Activated naive CD8-positive, alpha-beta T cell treated with anti-CD3 and anti-CD28 coated beads, Interleukin-2, amount 10 ng/mL, durations not matched to agents 7 days and 5 days (primary cell): ENCODE data around the gene HYLS1. TPM values are rescaled to one million over a fixed set of nuclear protein-coding genes. Genes with fewer than 3 reads are reported as not detected.

ENCODE experiments used
- ATAC-seq: fragments of 150-1000 bp; cut with Tn5 transposase; one replicate; pipeline ENCODE4 v1.10.0; 2021; ENCODE audit warnings: low read depth, moderate library complexity
- POLR2A ChIA-PET: fragments of 350-600 bp; sonication (Branson Sonifier 250); formaldehyde crosslinking; loops from one replicate; lab custom pipeline; 2021; ENCODE audit warnings: antibody characterized with exemption; lab: Charles Lee
- DNase-seq: peaks from one replicate; pipeline ENCODE4 v3.0.0; 2021
- H3K27ac Mint-ChIP-seq: one replicate; pipeline ENCODE4 v1.8.0; 2022; ENCODE audit warnings: mild to moderate bottlenecking, mixed read lengths
- H3K27me3 Mint-ChIP-seq: one replicate; pipeline ENCODE4 v1.8.0; 2022; ENCODE audit warnings: mild to moderate bottlenecking, moderate library complexity, mixed read lengths
- H3K36me3 Mint-ChIP-seq: one replicate; pipeline ENCODE4 v1.8.0; 2021; ENCODE audit warnings: mild to moderate bottlenecking, mixed read lengths
- H3K4me1 Mint-ChIP-seq: one replicate; pipeline ENCODE4 v1.8.0; 2021; ENCODE audit warnings: mixed read lengths
- H3K4me3 Mint-ChIP-seq: one replicate; pipeline ENCODE4 v1.8.0; 2022; ENCODE audit warnings: mild to moderate bottlenecking, moderate library complexity, mixed read lengths
- H3K9me3 Mint-ChIP-seq: one replicate; pipeline ENCODE4 v1.8.0; 2021; ENCODE audit warnings: mixed read lengths
- total RNA-seq, 2 experiments: library from RNA; stranded (reverse); gene quantifications; one replicate each; pipeline ENCODE4 v1.2.3, GENCODE V29; 2021

The HYLS1 gene
- total RNA-seq, 2 experiments from 2014 or later: 9.6 to 10.4 TPM

DNA sequence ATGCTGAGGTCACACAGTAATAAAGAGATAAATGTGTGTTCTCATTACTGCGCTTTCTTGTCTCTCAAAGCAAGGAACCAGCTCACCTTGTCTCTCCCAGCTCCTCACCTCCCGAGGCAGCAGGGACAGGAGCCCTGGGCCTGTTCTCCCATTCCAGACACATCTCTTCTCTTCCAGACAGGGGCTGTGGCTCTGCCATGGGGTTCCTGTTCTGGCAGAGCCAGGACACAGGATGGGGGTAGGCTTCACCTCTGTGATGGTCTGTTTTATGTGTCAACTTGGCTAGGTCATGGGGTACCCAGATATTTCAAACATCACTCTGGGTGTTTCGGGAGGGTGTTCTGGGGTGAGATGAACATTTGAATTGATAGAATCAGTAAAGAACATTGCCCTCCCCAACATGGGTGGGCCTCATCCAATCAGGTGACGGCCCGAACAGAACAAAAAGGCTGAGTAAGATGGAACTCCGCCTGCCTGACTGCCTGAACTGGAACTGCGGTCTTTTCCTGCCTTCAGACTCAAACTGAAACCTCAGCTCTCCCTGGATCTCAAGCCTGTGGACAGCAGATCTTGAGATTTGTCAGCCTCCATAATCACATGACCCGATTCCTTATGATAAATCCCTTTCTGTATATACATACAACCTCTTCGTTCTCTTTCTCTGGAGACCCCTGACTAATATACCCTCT is 56.3 kb downstream of the HYLS1 start:
- peaks cover 1% of the 10 kb centered on the region for H3K27me3 Mint-ChIP-seq
- ATAC-seq (no peak), DNase-seq (no peak)
- no peak overlapping the region for H3K27ac Mint-ChIP-seq
- H3K36me3 Mint-ChIP-seq: no peaks in the 10 kb centered on the region
- POLR2A ChIA-PET: no interaction called here
- no peak overlapping the region for H3K4me3 Mint-ChIP-seq
- H3K4me1 Mint-ChIP-seq: peaks cover 5% of the 10 kb centered on the region
- H3K9me3 Mint-ChIP-seq: no peaks in the 10 kb centered on the region

DNA sequence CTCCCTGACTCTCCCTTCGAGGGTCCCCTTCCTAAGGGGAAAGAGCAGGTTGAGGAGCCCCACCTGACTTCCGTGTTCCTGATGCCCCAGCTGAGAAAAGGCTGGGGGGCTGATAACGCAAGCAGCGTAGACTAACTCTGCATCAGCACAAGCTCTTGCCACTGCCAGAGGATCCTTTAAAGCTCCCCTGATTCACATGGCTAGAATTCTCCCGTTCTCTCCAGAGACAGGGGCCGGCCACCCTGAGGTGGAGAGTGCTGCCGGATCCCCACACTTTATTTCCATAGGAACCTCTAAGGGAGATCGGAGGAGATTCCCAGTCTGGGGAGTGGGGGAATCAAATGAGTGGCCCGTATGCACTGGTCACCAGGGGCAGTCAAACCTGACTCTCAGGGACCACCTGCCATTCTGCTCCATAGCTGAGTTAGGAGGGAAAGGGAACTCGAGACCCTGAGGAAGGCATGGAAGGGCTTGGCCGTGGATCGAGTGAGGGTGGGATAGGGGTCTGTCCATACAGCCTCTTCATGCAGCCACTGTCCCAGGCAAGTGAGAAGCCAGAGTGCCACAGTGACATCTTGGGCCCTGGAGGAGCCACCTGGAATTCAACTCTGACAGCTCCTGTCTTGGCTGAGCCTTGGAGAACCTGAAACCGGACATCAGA is 57.0 kb downstream of the HYLS1 start:
- Mint-ChIP-seq H3K4me3 (no peak overlapping the region), H3K4me1 (peaks cover 4% of the 10 kb centered on the region), H3K27ac (no peak overlapping the region), H3K36me3 (no peaks in the 10 kb centered on the region), H3K27me3 (peaks cover 1% of the 10 kb centered on the region), H3K9me3 (no peaks in the 10 kb centered on the region)
- ATAC-seq (no peak), DNase-seq (no peak)
- POLR2A ChIA-PET: no interaction called here

DNA sequence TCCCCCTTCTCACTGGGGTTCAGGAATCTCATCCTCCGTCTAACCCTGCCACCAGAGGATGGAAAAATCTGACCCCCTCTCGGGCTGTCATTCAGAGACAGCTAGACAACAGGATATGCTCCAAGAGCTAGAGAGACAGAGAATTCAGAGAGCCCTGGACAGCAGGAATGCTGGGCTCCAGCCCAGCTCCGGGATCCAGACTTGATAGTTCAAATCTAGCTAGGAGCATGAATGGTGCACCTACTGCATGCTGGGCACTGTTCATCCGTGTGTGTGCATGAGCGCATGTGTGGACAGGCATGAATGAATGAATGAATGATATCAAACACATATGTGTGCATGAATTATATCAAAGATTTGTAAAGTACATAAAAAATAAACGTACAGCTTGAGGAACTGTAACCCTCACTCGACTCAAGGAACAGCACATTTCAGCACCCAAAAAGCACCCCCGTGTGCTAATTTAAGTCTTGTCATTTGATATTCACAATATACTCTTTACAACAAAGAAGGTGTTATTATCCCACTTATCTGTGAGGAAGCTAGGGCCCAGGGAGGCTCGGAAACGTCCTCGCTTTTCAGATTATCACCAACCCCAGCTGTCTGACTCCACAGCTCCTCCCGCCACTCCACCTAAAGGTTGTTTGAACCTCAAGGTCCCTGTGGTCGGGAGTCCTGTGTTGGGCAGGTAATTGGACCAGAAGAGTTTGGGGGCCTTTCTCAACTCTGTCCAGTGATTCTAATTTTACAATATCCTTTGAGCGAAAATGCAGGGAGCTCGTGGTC is 57.7 kb downstream of the HYLS1 start:
- ATAC-seq: no peak
- H3K4me1 Mint-ChIP-seq: peaks cover 4% of the 10 kb centered on the region
- H3K27ac Mint-ChIP-seq: no peak overlapping the region
- no peak for DNase-seq
- H3K9me3 Mint-ChIP-seq: no peaks in the 10 kb centered on the region
- POLR2A ChIA-PET: no interaction called here
- H3K27me3 Mint-ChIP-seq: peaks cover 1% of the 10 kb centered on the region
- no peak overlapping the region for H3K4me3 Mint-ChIP-seq
- H3K36me3 Mint-ChIP-seq: no peaks in the 10 kb centered on the region

DNA sequence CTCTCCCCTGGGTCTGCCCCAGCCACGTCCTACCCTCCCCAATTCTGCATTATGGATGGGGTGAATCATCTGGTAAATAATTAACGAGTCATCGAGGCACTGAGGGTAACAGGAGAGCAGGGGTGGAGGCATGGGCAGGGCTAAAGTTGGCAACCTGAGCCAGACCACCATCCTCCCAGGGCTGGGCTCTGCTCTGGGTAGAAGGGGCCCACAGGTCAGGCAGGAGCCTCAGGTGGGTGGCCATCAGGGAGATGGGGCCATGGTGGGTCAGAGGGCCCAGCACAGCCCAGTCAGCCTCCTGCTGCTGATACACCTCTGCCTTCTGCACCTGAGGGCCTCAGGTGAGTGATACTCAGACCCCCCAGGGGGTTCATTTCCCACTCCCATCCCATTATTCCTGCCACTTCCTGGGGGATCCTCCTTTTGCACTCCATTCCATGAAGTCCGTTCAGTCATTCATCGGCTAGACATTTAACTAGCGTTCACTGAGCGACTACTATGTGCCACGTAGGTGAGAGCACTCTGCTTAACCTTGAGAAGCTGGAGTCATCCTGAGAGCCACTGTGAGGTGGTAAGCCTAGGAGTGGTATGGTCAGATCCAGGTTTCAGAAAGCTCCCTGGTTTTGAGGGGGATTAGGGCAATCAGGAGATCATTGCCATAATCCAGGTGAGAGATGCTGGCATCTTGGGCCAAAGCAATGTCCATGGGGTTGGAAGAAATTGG is 58.5 kb downstream of the HYLS1 start, which contains the start of gene VSIG10L2:
Gene VSIG10L2, plus strand, starts transcription at position 248 of the 724 bp plus-strand sequence. Its CDS starts 12 bp downstream, at position 260.
- POLR2A ChIA-PET: no interaction called here
- ATAC-seq (no peak), DNase-seq (no peak)
- Mint-ChIP-seq H3K4me1 (peaks cover 4% of the 10 kb centered on the region), H3K27ac (no peak within 1 kb of the TSS), H3K9me3 (no peaks in the 10 kb centered on the region), H3K4me3 (no peak within 1 kb of the TSS), H3K36me3 (no peaks in the 10 kb centered on the region), H3K27me3 (peaks cover 1% of the 10 kb centered on the region)

DNA sequence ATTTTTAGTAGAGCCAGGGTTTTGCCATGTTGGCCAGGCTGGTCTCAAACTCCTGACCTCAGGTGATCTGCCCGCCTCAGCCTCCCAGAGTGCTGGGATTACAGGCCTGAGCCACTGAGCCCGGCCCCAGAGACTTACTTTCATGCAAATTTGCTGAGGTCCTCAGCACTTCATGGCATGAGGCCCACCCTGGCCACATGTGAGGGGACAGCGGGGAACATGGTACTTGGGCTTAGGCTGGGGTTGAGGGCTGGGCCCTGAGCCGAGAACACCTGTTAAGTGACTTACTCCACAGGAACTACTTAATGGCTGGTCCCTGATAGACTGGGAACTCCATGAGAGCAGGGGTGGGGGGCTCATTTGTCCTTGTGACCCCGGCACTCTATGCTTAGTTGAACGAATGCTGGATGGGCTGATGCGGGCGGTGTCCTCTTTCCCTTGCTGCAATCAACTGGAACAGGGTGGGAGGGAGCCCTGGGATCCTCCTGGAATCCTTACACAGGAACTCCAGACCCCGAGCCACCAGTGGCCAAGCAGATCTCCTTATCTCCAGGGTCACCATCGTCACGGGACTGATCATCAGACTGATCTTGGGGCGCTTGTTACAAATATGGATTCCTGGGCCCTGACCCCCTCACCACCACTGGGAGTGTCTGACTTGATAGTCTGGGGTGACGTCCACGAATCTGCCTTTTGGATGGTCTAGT is 59.4 kb downstream of the HYLS1 start:
- Mint-ChIP-seq H3K4me1 (peaks cover 4% of the 10 kb centered on the region), H3K9me3 (no peaks in the 10 kb centered on the region), H3K27ac (no peak overlapping the region), H3K4me3 (no peak overlapping the region), H3K27me3 (peaks cover 1% of the 10 kb centered on the region), H3K36me3 (no peaks in the 10 kb centered on the region)
- ATAC-seq (no peak), DNase-seq (no peak)
- POLR2A ChIA-PET: no interaction called here

DNA sequence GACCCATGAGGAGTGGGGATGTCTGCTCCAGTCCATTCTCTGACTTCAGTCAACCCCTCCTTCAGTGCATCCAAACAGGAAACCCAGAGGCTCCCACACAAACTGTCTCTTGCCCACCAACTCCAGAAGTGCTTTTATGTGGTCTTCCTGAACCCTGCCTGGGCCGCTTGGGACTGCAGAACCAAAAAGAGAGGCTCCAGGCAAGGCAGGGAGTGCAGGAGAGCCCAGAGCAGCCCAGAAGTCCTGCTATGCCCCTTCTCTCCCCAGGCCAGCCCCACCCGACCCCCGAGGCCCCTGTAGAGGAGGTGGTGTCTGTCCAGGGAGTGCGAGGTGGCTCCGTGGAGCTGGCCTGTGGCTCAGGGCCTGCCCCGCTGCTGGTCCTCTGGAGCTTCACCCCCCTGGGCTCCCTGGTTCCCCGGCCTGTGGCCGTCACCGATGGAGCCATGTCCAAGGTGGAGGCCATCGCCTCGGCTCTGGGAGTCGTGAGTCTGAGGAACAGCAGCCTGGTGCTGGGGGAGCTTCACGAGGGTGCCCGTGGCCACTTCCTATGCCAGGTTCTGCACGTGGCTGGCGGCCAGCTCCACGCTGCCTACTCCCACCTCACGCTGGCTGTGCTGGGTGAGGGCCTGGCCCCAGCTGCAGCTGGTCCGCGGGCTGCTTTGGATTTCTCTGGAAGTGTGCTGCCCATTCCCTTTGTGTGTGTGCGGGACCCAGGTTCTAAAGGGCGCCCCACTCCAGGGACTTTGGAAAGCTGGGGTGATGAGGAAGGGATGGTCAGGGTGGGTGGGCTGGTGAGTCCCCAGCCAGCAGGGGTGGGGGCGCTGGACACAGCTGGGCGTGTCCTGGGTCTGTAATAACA is 60.2 kb downstream of the HYLS1 start:
- H3K27ac Mint-ChIP-seq: no peak overlapping the region
- DNase-seq (no peak), ATAC-seq (no peak)
- H3K9me3 Mint-ChIP-seq: no peaks in the 10 kb centered on the region
- peaks cover 1% of the 10 kb centered on the region for H3K27me3 Mint-ChIP-seq
- no peaks in the 10 kb centered on the region for H3K4me1 Mint-ChIP-seq
- H3K4me3 Mint-ChIP-seq: no peak overlapping the region
- no peaks in the 10 kb centered on the region for H3K36me3 Mint-ChIP-seq
- POLR2A ChIA-PET: no interaction called here

DNA sequence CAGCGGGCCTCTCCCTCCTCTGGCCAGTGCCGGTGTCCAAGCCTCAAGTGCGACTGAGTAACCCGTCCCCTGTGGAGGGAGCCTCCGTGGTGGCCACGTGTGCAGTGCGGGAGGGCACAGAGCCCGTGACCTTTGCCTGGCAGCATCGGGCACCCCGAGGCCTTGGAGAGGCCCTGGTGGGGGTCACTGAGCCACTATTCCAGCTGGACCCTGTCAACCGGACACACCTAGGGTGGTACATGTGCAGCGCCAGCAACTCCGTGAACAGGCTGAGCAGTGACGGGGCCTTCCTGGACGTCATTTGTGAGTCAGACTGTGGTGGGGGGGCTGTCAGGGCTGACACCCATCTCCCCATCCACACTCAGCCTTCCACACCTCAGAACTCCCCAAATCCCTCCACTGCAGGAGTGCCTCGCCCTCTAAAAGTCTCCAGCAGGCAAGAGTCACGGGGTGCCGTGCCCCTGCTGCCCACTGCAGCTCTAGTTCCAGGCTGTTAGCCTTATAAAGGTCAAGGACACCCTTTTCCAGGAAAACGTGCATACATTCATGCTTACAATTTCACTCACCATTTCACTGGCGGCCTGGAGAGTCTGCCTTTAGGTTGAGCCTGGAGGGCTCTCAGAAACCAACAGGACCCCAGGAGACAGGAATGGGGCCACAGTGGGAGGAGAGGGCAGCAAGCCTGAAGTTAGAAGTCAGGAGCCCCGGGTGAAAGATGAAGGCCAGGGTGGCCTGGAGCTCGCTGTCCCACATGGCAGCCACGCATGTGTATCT is 61.0 kb downstream of the HYLS1 start:
- Mint-ChIP-seq H3K36me3 (no peaks in the 10 kb centered on the region), H3K27me3 (peaks cover 1% of the 10 kb centered on the region)
- no peak for ATAC-seq

DNA sequence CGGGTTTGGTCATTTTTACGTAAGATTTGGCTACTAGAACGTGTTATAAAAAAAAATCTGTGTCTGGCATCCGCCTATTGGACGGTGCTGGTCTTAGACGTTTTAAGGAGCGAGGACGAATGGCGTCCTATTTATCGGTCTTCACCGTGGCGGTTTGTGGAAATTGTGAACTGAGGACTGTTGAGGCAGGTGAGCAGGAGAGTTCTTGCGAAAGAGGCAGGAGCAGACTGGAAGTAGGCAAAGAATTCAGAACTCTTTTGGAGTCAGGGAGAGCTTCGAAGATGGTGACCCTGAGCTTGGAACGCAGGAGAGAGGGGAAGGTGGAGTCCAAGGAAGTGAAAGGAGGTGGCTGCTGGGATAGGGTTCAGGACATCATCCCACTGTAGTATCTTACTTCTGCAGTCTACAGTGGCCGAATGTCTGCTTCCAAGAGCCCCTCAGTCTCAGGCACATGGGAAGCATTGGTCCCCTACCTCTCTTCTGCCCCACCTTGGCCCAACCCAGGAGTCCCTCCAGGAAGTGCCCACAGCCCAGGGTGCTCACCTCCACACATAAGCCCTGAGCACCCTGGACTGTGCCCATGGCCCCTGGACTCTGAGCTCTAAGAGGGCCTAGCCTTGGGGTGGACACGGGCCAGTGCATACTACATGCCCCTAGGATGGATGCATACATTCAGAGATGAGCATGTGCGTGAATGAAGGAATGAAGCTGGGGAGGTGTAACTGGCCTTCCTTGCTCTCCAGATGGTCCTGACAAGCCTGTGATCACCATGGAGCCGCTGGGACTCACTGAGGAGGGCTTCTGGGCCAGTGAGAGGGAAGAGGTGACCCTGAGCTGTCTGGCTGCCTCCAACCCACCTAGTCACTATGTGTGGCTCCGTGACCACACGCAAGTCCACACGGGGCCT is 62.1 kb downstream of the HYLS1 start:
- Mint-ChIP-seq H3K36me3 (no peaks in the 10 kb centered on the region), H3K9me3 (no peaks in the 10 kb centered on the region), H3K4me1 (no peaks in the 10 kb centered on the region), H3K27me3 (no peaks in the 10 kb centered on the region), H3K27ac (no peak overlapping the region), H3K4me3 (no peak overlapping the region)
- DNase-seq (no peak), ATAC-seq (no peak)
- POLR2A ChIA-PET: no interaction called here

More for the DNA sequence above, 61.0 kb downstream of the HYLS1 start:
- POLR2A ChIA-PET: no interaction called here
- Mint-ChIP-seq H3K4me1 (no peaks in the 10 kb centered on the region), H3K4me3 (no peak overlapping the region), H3K9me3 (no peaks in the 10 kb centered on the region), H3K27ac (no peak overlapping the region)
- DNase-seq: no peak

DNA sequence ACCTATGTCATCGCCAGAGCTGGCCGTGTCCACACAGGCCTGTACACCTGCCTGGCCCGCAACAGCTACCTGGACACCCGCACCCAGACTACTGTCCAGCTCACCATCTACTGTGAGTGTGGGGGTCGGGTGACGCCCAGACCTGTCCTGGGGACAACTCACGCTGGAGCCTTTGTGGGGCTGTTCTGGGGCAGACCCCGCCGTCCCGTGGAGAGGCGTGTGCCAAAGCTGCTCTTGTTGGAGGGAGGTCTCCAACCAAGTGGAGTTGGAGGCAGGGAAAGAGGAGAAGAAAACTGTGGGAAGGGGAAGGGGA is 62.7 kb downstream of the HYLS1 start:
- POLR2A ChIA-PET: no interaction called here
- Mint-ChIP-seq H3K27ac (no peak overlapping the region), H3K9me3 (no peaks in the 10 kb centered on the region), H3K27me3 (no peaks in the 10 kb centered on the region), H3K36me3 (no peaks in the 10 kb centered on the region), H3K4me3 (no peak overlapping the region), H3K4me1 (no peaks in the 10 kb centered on the region)
- no peak for ATAC-seq
- no peak for DNase-seq
